Erythroblast (primary cell): Measurements from ENCODE around the gene SWT1.

ENCODE experiments used
- GATA1 ChIP-seq: IDR thresholded peaks from 2 replicates; pipeline ENCODE4 v1.6.1; 2011; ENCODE audit warnings: low read depth, mild to moderate bottlenecking, control low read depth, low read length, moderate library complexity
- POLR2A ChIP-seq: IDR thresholded peaks from 2 replicates; pipeline ENCODE4 v1.6.1; 2011; ENCODE audit warnings: mild to moderate bottlenecking, low read length

- TF ChIP-seq POLR2A (no peak), GATA1 (no peak)
Observed at GRCh38 chr1:185257950-185258208, 100.9 kb downstream of the SWT1 start.
